ENCODE results near the gene LRRC72.
"Not testable (repeated sequence)": the region's sequence is repeated elsewhere in the genome, so short reads cannot be mapped to it uniquely, and the experiment has no call there.

LRRC72 gene

GRCh38 chr7:16511314-16511713 is 15.3 kb upstream of the LRRC72 start:
- no peaks in the 10 kb centered on the region for H3K27me3 Mint-ChIP-seq (ENCODE audit: low read depth)
- H3K4me3 Mint-ChIP-seq = no peak overlapping the region
- H3K27ac Mint-ChIP-seq = no peak overlapping the region
- DNase-seq (ENCODE audit: low spot score) = no peak
- no peaks in the 10 kb centered on the region for H3K36me3 Mint-ChIP-seq (ENCODE audit: low read depth)
- no peaks in the 10 kb centered on the region for H3K9me3 Mint-ChIP-seq
- H3K4me1 Mint-ChIP-seq (ENCODE audit: low read depth) = no peaks in the 10 kb centered on the region

- DNase-seq (ENCODE audit: low spot score) = no peak
- Mint-ChIP-seq H3K4me3 (no peak overlapping the region), H3K36me3 (ENCODE audit: low read depth) (no peaks in the 10 kb centered on the region), H3K9me3 (no peaks in the 10 kb centered on the region), H3K4me1 (ENCODE audit: low read depth) (no peaks in the 10 kb centered on the region), H3K27me3 (ENCODE audit: low read depth) (no peaks in the 10 kb centered on the region), H3K27ac (no peak overlapping the region)
Measured at GRCh38 chr7:16512097-16512496, 14.5 kb upstream of the LRRC72 start.

GRCh38 chr7:16514271-16514670 is 12.4 kb upstream of the LRRC72 start:
- Mint-ChIP-seq H3K4me1 (ENCODE audit: low read depth) (no peaks in the 10 kb centered on the region), H3K27ac (no peak overlapping the region), H3K36me3 (ENCODE audit: low read depth) (no peaks in the 10 kb centered on the region), H3K4me3 (no peak overlapping the region), H3K9me3 (no peaks in the 10 kb centered on the region), H3K27me3 (ENCODE audit: low read depth) (no peaks in the 10 kb centered on the region)
- no peak for DNase-seq (ENCODE audit: low spot score)

- no peak overlapping the region for H3K4me3 Mint-ChIP-seq
- no peaks in the 10 kb centered on the region for H3K4me1 Mint-ChIP-seq (ENCODE audit: low read depth)
- H3K27me3 Mint-ChIP-seq (ENCODE audit: low read depth) = no peaks in the 10 kb centered on the region
- no peaks in the 10 kb centered on the region for H3K36me3 Mint-ChIP-seq (ENCODE audit: low read depth)
- H3K9me3 Mint-ChIP-seq = no peaks in the 10 kb centered on the region
- no peak overlapping the region for H3K27ac Mint-ChIP-seq
- no peak for DNase-seq (ENCODE audit: low spot score)
Measured at GRCh38 chr7:16514729-16515128, 11.9 kb upstream of the LRRC72 start.

- H3K4me1 Mint-ChIP-seq (ENCODE audit: low read depth) = no peaks in the 10 kb centered on the region
- H3K36me3 Mint-ChIP-seq (ENCODE audit: low read depth) = no peaks in the 10 kb centered on the region
- H3K4me3 Mint-ChIP-seq = no peak overlapping the region
- no peaks in the 10 kb centered on the region for H3K9me3 Mint-ChIP-seq
- DNase-seq (ENCODE audit: low spot score) = no peak
- no peak overlapping the region for H3K27ac Mint-ChIP-seq
- no peaks in the 10 kb centered on the region for H3K27me3 Mint-ChIP-seq (ENCODE audit: low read depth)
Measured at GRCh38 chr7:16515785-16516685, 10.6 kb upstream of the LRRC72 start.

GRCh38 chr7:16519985-16520384 is 6.6 kb upstream of the LRRC72 start:
- not testable (repeated sequence) for H3K27ac Mint-ChIP-seq; H3K9me3 Mint-ChIP-seq; H3K4me1 Mint-ChIP-seq (ENCODE audit: low read depth); H3K27me3 Mint-ChIP-seq (ENCODE audit: low read depth); H3K4me3 Mint-ChIP-seq; DNase-seq (ENCODE audit: low spot score); H3K36me3 Mint-ChIP-seq (ENCODE audit: low read depth)

- no peaks in the 10 kb centered on the region for H3K9me3 Mint-ChIP-seq
- H3K36me3 Mint-ChIP-seq (ENCODE audit: low read depth) = no peaks in the 10 kb centered on the region
- no peak overlapping the region for H3K27ac Mint-ChIP-seq
Measured at GRCh38 chr7:16524332-16524731, 2.3 kb upstream of the LRRC72 start.

GRCh38 chr7:16528520-16528919 is 1.9 kb downstream of the LRRC72 start:
- no peak overlapping the region for H3K27ac Mint-ChIP-seq
- no peaks in the 10 kb centered on the region for H3K36me3 Mint-ChIP-seq (ENCODE audit: low read depth)
- H3K4me1 Mint-ChIP-seq (ENCODE audit: low read depth) = no peaks in the 10 kb centered on the region
- peaks cover 2% of the 10 kb centered on the region for H3K27me3 Mint-ChIP-seq (ENCODE audit: low read depth)
- no peak overlapping the region for H3K4me3 Mint-ChIP-seq
- H3K9me3 Mint-ChIP-seq = no peaks in the 10 kb centered on the region
- DNase-seq (ENCODE audit: low spot score) = no peak

More at GRCh38 chr7:16524332-16524731, 2.3 kb upstream of the LRRC72 start:
- peaks cover 4% of the 10 kb centered on the region for H3K27me3 Mint-ChIP-seq (ENCODE audit: low read depth)
- DNase-seq (ENCODE audit: low spot score) = no peak
- no peaks in the 10 kb centered on the region for H3K4me1 Mint-ChIP-seq (ENCODE audit: low read depth)
- H3K4me3 Mint-ChIP-seq = no peak overlapping the region

GRCh38 chr7:16529697-16530096 is 3.1 kb downstream of the LRRC72 start:
- Mint-ChIP-seq H3K27ac (no peak overlapping the region), H3K4me1 (ENCODE audit: low read depth) (no peaks in the 10 kb centered on the region), H3K27me3 (ENCODE audit: low read depth) (peaks cover 2% of the 10 kb centered on the region), H3K9me3 (no peaks in the 10 kb centered on the region), H3K36me3 (ENCODE audit: low read depth) (no peaks in the 10 kb centered on the region), H3K4me3 (no peak overlapping the region)
- no peak for DNase-seq (ENCODE audit: low spot score)

GRCh38 chr7:16531707-16532106 is 5.1 kb downstream of the LRRC72 start:
- H3K4me3 Mint-ChIP-seq = no peak overlapping the region
- H3K27me3 Mint-ChIP-seq (ENCODE audit: low read depth) = peaks cover 2% of the 10 kb centered on the region
- no peak overlapping the region for H3K27ac Mint-ChIP-seq
- no peaks in the 10 kb centered on the region for H3K4me1 Mint-ChIP-seq (ENCODE audit: low read depth)
- DNase-seq (ENCODE audit: low spot score) = no peak
- no peaks in the 10 kb centered on the region for H3K36me3 Mint-ChIP-seq (ENCODE audit: low read depth)
- no peaks in the 10 kb centered on the region for H3K9me3 Mint-ChIP-seq

GRCh38 chr7:16532272-16532671 is 5.6 kb downstream of the LRRC72 start:
- no peaks in the 10 kb centered on the region for H3K9me3 Mint-ChIP-seq
- H3K27ac Mint-ChIP-seq = no peak overlapping the region
- H3K4me3 Mint-ChIP-seq = no peak overlapping the region
- H3K36me3 Mint-ChIP-seq (ENCODE audit: low read depth) = no peaks in the 10 kb centered on the region
- H3K4me1 Mint-ChIP-seq (ENCODE audit: low read depth) = no peaks in the 10 kb centered on the region
- no peak for DNase-seq (ENCODE audit: low spot score)
- peaks cover 2% of the 10 kb centered on the region for H3K27me3 Mint-ChIP-seq (ENCODE audit: low read depth)

GRCh38 chr7:16535500-16535899 is 8.9 kb downstream of the LRRC72 start:
- no peak overlapping the region for H3K4me3 Mint-ChIP-seq
- no peaks in the 10 kb centered on the region for H3K9me3 Mint-ChIP-seq
- no peaks in the 10 kb centered on the region for H3K27me3 Mint-ChIP-seq (ENCODE audit: low read depth)
- no peak overlapping the region for H3K27ac Mint-ChIP-seq
- H3K36me3 Mint-ChIP-seq (ENCODE audit: low read depth) = no peaks in the 10 kb centered on the region
- no peaks in the 10 kb centered on the region for H3K4me1 Mint-ChIP-seq (ENCODE audit: low read depth)
- no peak for DNase-seq (ENCODE audit: low spot score)

- not testable (repeated sequence) for H3K27ac Mint-ChIP-seq; H3K27me3 Mint-ChIP-seq (ENCODE audit: low read depth); H3K4me3 Mint-ChIP-seq; H3K9me3 Mint-ChIP-seq; H3K36me3 Mint-ChIP-seq (ENCODE audit: low read depth); DNase-seq (ENCODE audit: low spot score); H3K4me1 Mint-ChIP-seq (ENCODE audit: low read depth)
Measured at GRCh38 chr7:16540559-16540958, 13.9 kb downstream of the LRRC72 start.

- Mint-ChIP-seq H3K9me3 (no peaks in the 10 kb centered on the region), H3K36me3 (ENCODE audit: low read depth) (no peaks in the 10 kb centered on the region), H3K4me3 (no peak overlapping the region), H3K27ac (no peak overlapping the region), H3K27me3 (ENCODE audit: low read depth) (no peaks in the 10 kb centered on the region), H3K4me1 (ENCODE audit: low read depth) (no peaks in the 10 kb centered on the region)
- DNase-seq (ENCODE audit: low spot score) = no peak
Measured at GRCh38 chr7:16542401-16542800, 15.8 kb downstream of the LRRC72 start.

GRCh38 chr7:16543456-16543855 is 16.8 kb downstream of the LRRC72 start:
- Mint-ChIP-seq H3K27me3 (ENCODE audit: low read depth) (no peaks in the 10 kb centered on the region), H3K4me1 (ENCODE audit: low read depth) (no peaks in the 10 kb centered on the region), H3K36me3 (ENCODE audit: low read depth) (no peaks in the 10 kb centered on the region), H3K27ac (no peak overlapping the region), H3K9me3 (no peaks in the 10 kb centered on the region), H3K4me3 (no peak overlapping the region)
- no peak for DNase-seq (ENCODE audit: low spot score)
